ENCODE results near the gene PKN1.

Gene PKN1

GRCh38 chr19:14467816-14468215 lies 34.7 kb downstream of the PKN1 start:
- DNase-seq: no peak

- no peak for DNase-seq
Measured at GRCh38 chr19:14470031-14470876, 37.1 kb downstream of the PKN1 start.

DNA sequence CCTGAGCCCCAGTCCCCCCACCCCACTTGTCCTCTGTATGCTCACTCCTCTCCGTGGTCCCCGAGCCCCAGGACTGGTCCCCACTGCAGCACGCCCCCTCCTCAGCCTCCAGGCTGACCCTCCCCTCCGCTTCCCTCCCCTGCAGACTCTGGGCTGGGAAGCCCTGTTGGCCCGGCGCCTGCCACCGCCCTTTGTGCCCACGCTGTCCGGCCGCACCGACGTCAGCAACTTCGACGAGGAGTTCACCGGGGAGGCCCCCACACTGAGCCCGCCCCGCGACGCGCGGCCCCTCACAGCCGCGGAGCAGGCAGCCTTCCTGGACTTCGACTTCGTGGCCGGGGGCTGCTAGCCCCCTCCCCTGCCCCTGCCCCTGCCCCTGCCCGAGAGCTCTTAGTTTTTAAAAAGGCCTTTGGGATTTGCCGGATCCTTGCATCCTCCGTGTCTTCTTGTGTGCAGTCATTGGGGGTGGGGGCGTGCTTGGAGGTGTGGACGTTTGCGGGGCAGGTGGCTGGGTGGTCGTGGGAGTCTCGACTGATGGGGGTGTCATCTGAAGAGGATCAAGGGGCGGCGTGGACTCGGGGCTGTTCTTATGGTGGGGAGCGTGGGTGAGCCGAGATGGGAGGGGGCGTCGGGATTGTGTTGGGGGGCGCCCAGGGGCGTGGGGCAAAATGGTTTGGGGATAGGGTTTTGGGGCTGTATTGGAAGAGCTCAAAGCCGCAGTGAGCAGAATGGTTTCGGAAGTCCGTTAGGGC lies 38.5 kb downstream of the PKN1 start:
- no peak for DNase-seq

DNA sequence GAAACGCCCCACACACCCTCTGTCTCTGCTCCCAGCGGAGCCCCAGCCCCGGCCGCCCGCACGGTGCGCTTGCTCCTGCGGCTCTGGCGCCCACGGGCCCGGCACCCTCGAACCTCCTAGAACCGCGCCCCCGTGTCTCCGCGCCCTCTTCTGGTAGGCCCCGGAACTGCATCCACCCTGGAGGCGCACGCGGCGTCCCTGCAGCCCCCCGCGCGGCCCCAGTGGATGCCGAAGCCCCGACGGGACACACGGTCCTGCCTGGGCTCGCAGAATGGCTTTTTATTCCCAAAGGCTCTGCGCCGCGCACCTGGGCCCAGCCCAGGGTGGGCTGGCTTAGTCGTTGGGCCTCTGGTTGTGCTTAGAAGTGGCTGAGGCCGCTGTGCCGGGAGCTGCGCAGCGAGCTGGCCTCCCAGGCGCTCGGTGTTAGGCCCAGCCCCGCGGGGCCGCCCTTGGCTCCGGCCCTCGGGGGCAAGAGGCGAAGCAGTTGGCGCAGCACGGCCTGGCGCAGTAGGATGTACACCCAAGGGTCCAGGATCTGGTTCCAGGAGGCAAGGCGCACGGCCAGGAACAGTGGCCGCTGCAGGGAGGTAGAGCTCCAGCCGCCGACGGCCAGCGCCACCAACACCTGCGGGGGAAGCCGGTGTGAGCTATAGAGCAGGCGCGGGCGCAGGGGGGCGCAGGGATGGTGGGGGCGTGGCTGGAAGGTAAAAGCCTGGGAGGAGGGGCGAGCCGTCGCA lies 39.3 kb downstream of the PKN1 start:
- peak; percentile 76 for DNase-seq

DNA sequence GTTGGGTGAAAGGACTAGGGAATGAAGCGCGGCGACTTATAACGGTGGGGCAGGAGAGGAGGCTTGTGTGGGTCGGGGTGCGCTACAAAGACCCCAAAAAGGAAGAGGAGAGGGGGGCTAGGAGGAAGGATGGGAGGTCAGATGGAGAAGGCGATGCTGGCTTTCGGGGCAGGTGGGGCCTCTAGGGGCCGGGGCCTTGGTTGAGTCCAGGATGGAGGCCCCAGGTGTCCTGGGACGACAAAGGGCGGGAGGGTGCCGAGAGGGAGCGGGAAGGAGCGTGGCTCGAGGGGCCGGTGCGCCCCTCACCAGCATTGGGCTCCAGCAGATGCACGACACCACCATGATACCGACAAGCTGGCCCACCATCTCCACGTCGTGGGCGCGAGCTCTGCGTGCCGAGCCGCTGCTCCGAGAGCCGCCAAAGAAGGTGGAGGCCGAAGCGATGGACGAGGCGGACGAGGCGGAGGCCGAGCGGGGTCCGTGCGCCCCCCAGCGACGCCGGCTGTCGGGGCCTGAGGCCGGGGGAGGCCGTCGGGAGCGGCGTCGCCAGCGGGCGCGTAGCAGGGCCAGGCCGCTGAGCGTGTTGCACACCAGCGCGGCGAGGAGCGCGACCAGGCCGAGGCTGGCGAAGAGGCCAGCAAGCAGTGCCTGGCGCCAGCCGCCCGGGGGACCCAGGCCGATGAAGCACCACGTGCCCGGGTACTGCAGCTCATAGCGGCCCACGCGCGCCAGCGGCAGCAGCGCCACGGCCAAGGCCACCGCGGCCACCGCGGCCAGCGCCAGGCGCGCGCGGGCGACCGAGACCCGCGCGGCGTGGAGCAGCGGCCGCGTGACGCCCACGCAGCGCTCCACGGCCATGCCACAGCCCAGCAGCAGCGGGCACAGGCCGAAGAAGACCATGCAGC lies 40.2 kb downstream of the PKN1 start:
- no peak for DNase-seq

DNA sequence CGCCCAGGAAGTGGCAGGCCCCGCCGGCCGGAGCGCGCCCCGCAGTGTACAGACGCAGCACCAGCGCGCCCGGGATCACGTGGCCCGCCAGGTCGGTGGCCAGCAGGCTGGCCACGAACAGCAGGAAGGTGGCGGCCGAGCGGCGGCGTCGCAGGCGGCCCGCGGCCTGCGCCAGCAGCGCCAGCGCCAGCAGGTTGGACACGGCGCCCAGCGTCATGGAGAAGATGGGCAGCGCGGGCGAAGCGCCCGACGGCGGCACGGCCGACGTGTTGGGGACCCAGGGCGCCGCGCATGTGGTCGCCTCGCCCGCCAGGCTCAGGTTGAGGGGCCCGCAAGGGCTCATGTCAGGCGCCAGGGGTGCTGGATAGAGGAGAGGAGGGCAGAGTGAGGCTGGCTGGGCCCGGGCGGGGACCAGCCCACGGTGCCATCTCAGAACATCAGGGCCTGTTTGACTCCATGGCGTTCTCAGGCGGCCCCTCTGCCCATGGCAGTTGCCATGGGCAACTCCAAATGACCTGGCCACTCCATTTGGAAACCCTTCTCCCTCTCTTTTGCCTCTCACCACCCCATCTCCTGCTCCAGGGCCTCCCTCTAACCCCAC lies 41.0 kb downstream of the PKN1 start:
- DNase-seq: no peak

- no peak for DNase-seq
Measured at GRCh38 chr19:14474827-14475226, 41.7 kb downstream of the PKN1 start.

DNA sequence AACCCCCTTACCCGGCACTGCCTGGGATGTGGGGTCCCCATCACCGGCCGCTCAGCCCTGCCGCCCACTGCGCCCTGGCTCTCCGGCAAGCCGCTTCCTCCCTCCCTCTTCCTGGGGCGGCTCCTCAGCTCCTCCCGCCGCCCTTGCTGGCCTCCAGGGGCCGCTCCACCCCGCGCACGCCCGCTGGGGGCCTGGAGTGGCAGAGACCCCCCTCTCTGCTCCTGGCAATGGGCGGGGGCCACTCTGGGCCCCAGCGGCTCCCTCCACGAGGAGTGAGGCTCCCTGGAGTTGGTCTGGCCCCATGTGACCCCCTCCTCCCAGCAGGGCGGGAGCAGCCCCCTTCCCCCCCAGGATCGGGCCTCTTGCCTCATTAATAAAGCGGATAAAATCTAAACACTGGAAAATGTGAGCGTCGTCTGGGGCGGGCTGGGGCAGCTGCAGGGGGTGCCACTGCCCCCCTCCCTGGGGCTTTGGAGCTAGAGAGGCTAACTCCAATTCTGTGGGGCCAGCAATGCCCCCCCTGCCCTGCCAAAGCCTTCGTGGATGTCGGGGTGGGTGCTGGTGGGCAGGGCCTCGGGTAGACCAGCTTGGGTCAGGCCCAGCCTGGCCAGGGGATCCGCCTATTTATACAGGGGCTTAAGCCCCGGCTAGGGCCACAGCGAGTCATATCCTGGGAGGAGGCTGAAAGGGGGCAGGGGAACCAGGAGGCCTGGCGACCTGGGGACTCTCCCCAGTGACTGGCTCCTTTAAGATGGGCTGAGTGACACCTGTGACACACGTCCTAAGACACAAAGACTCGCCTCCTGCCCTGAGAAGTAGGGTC lies 42.4 kb downstream of the PKN1 start, which contains the start of gene PTGER1:
PTGER1 (minus strand) TSS at position 104 of the 823 bp plus-strand sequence. CDS start 1,034 bp downstream, outside the sequence.
- DNase-seq: peak; percentile 6

- no peak for DNase-seq
Measured at GRCh38 chr19:14476327-14476672, 43.2 kb downstream of the PKN1 start.

DNA sequence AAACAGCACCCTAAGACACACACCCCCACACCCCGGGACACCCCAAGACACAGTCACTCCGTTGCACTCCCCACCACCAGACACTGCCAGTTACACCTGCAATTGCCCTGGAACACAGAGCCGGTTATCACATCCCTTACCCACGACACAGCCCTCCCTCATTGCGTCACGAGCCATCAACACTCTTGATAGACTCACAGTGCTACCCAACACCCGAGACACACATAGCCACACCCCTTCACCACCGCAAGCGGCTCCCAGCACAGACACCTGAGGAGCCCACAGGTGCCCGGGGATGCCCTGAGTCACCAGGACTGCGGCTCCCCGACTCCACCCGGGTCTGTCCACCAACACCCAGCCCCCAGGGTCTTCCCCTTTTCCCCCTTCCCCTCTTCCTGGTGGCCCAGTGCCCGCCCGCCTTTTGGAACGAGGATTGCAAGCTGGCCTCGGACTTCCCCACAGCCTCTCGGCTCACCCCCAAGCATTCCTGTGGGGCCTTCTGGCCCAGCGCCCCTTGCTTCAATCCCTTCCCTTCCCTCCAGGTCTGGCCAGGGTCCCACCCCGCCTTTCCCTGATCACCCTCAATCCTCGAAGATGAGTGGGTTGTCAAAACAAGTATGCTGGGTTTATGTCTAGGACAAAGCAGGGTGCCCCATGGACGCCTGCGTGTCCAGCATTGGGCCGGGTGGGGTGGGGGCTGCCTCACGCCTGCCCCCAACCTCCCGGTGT lies 43.7 kb downstream of the PKN1 start:
- DNase-seq: no peak

GRCh38 chr19:14477418-14478112 lies 44.5 kb downstream of the PKN1 start:
- DNase-seq: no peak

GRCh38 chr19:14478113-14478545 lies 45.0 kb downstream of the PKN1 start:
- no peak for DNase-seq

- DNase-seq: no peak
Measured at GRCh38 chr19:14479309-14479974, 46.3 kb downstream of the PKN1 start.

DNA sequence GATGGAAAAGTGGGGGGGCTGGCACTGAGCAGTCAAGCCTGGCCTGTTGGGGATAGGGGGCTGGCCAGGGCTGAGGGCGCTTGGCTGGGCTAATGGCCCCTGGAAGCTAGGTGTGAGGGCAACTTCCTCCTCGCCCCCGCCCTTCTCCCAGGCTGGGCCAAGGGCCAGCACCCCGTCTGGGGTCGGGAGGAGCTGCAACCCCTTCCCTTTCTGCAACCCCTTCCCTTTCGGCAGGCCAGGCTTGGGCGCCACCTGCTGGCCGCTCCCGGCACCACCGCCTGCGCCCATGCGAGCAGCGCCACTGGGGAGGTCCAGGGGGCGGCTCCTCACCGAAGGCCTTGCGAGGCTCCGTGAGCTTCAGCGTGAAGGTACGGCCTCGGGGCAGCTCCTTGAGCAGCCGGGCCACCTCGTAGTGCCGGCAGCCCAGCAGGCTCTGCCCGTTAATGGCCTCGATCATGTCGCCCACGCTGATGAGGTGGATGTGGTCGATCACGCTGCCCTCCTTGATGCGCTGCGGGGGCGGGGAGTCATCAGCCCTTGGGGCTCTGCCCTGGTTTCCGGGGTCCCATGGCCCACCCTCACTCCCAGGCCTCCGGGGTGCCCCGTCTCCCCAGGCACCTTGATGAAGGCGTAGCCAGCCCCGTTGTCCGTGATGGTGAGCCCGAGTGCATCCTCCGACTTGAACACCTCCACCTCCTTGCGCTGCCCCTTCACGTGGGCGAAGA lies 47.0 kb downstream of the PKN1 start:
- peak; percentile 9 for DNase-seq

- no peak for DNase-seq
Measured at GRCh38 chr19:14480700-14481079, 47.6 kb downstream of the PKN1 start.

DNA sequence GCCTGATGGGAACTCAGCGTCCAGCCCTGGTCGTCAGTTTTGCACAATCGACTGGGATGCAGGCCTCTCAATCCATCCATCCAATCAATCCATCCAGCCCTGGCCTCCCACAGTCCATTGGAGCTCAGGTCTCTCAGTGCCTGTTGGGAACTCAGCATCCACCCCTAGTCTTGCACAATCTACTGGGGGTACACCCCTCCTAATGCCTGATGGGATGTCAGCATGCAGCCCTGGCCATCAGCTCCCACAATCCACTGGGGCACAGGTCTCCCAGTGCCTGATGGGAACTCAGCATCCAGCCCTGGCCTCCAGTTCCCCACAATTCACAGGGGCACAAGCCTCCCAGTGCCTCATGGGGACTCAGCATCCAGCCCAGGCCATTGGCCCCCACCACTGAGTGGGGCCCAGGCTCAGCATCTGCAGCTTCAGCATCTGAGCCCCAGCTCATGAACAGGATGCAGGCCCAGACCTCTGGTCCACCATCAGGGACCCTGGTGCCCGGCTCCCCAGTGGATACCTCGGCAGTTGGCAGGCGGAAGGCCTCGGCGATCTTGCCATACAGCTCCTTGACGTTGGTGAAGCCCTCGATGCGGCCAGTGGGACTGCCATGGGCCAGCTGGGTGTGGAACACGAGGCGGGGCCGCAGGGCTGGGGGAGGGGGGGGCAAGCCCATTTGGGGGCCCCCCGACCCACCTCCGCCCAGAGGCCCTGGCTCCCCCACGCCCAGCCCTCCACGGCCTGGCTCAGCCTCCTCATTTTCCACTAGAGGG lies 49.3 kb downstream of the PKN1 start:
- DNase-seq: no peak

DNA sequence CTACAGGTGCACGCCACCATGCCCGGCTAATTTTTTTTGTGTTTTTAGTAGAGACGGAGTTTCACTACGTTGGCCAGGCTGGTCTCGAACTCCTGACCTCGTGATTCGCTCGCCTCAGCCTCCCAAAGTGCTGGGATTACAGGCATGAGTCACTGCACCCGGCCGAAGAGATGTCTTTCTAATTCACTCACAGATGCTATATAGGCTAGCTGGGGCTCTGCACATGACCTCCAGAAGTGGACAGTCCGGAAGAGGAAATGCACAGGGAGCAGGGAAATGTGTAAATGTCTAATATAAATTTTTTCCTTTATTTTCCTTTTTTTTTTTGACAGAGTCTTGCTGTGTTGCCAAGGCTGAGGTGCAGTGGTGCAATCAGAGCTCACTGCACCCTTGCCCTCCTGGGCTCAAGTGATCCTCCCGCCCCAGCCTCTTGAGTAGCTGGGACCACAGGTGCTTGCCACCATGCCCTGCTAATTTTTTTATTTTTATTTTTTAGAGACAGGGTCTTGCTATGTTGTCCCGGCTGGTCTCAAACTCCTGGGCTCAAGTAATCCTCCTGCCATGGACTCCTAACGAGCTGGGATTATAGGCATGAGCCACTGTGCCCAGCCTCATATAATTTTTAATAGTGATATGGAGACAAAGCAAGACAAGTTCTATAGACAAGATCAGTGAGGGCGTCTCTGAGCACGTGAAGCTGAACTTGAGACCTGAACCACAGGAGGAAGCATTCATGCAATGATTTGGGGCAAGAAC lies 54.4 kb downstream of the PKN1 start:
- no peak for DNase-seq

Data from COR-L47 (cell line).